ENCODE results near the gene KCND3.

The KCND3 gene

GRCh38 chr1:111857194-111857651, 132.2 kb downstream of the KCND3 start:
- Histone ChIP-seq H3K4me2 (ENCODE audit: low read depth, low read length, poor library complexity, severe bottlenecking) (no peak overlapping the region), H3K4me3 (ENCODE audit: low read length, poor library complexity, severe bottlenecking) (no peak overlapping the region), H3K9me2 (replicated peaks; ENCODE audit: low read depth, low read length) (no peaks in the 10 kb centered on the region), H3K9ac (ENCODE audit: low read depth, low read length, poor library complexity, severe bottlenecking) (no peak overlapping the region), H3K27me3 (ENCODE audit: insufficient read depth, low read length, poor library complexity, severe bottlenecking) (no peaks in the 10 kb centered on the region), H4K20me1 (ENCODE audit: insufficient read depth, low read length, poor library complexity, severe bottlenecking) (no peaks in the 10 kb centered on the region), H3K79me2 (ENCODE audit: insufficient read depth, low read length) (no peaks in the 10 kb centered on the region), H3K9me3 (ENCODE audit: insufficient read depth, low read depth, low read length) (no peaks in the 10 kb centered on the region), H3K36me3 (ENCODE audit: insufficient read depth, low read length) (no peaks in the 10 kb centered on the region), H3F3A (ENCODE audit: low read depth) (no peaks in the 10 kb centered on the region), H3K4me1 (ENCODE audit: insufficient read depth, low read length, poor library complexity, severe bottlenecking) (no peaks in the 10 kb centered on the region), H2AFZ (ENCODE audit: low read length) (no peak overlapping the region)
- no peak for TF ChIP-seq EZH2phosphoT487 (IDR thresholded peaks at IDR 0.05; ENCODE audit: borderline replicate concordance)
- TF ChIP-seq CTCF (conservative IDR thresholded peaks at IDR 0.05; ENCODE audit: low read length) = no peak

- Histone ChIP-seq H3F3A (ENCODE audit: low read depth) (no peaks in the 10 kb centered on the region), H3K36me3 (ENCODE audit: insufficient read depth, low read length) (no peaks in the 10 kb centered on the region), H3K27me3 (ENCODE audit: insufficient read depth, low read length, poor library complexity, severe bottlenecking) (no peaks in the 10 kb centered on the region), H3K4me1 (ENCODE audit: insufficient read depth, low read length, poor library complexity, severe bottlenecking) (no peaks in the 10 kb centered on the region), H2AFZ (ENCODE audit: low read length) (no peak overlapping the region), H3K79me2 (ENCODE audit: insufficient read depth, low read length) (no peaks in the 10 kb centered on the region), H3K9me2 (replicated peaks; ENCODE audit: low read depth, low read length) (no peaks in the 10 kb centered on the region), H3K9me3 (ENCODE audit: insufficient read depth, low read depth, low read length) (no peaks in the 10 kb centered on the region), H3K4me2 (ENCODE audit: low read depth, low read length, poor library complexity, severe bottlenecking) (no peak overlapping the region), H3K9ac (ENCODE audit: low read depth, low read length, poor library complexity, severe bottlenecking) (no peak overlapping the region), H4K20me1 (ENCODE audit: insufficient read depth, low read length, poor library complexity, severe bottlenecking) (no peaks in the 10 kb centered on the region), H3K4me3 (ENCODE audit: low read length, poor library complexity, severe bottlenecking) (no peak overlapping the region)
- TF ChIP-seq EZH2phosphoT487 (IDR thresholded peaks at IDR 0.05; ENCODE audit: borderline replicate concordance) (no peak), CTCF (conservative IDR thresholded peaks at IDR 0.05; ENCODE audit: low read length) (no peak)
These were observed 132.9 kb downstream of the KCND3 start for GRCh38 chr1:111856411-111857185.

- Histone ChIP-seq H3K9ac (ENCODE audit: low read depth, low read length, poor library complexity, severe bottlenecking) (no peak overlapping the region), H3K27me3 (ENCODE audit: insufficient read depth, low read length, poor library complexity, severe bottlenecking) (no peaks in the 10 kb centered on the region), H3F3A (ENCODE audit: low read depth) (no peaks in the 10 kb centered on the region), H3K4me1 (ENCODE audit: insufficient read depth, low read length, poor library complexity, severe bottlenecking) (no peaks in the 10 kb centered on the region), H3K36me3 (ENCODE audit: insufficient read depth, low read length) (no peaks in the 10 kb centered on the region), H2AFZ (ENCODE audit: low read length) (no peak overlapping the region), H4K20me1 (ENCODE audit: insufficient read depth, low read length, poor library complexity, severe bottlenecking) (no peaks in the 10 kb centered on the region), H3K4me3 (ENCODE audit: low read length, poor library complexity, severe bottlenecking) (no peak overlapping the region), H3K4me2 (ENCODE audit: low read depth, low read length, poor library complexity, severe bottlenecking) (no peak overlapping the region), H3K9me3 (ENCODE audit: insufficient read depth, low read depth, low read length) (no peaks in the 10 kb centered on the region), H3K79me2 (ENCODE audit: insufficient read depth, low read length) (no peaks in the 10 kb centered on the region), H3K9me2 (replicated peaks; ENCODE audit: low read depth, low read length) (no peaks in the 10 kb centered on the region)
- TF ChIP-seq EZH2phosphoT487 (IDR thresholded peaks at IDR 0.05; ENCODE audit: borderline replicate concordance) (no peak), CTCF (conservative IDR thresholded peaks at IDR 0.05; ENCODE audit: low read length) (no peak)
These were observed 134.2 kb downstream of the KCND3 start for GRCh38 chr1:111855260-111855659.
